K562 (cell line): ENCODE results near the gene OPRL1. TPM values are rescaled to one million over a fixed set of nuclear protein-coding genes. Genes with fewer than 3 reads are reported as not detected.

Experiments used
- CBX5 ChIP-seq: IDR thresholded peaks from 2 replicates; pipeline ENCODE4 v1.6.1; 2014; ENCODE audit warnings: low read depth, borderline replicate concordance
- CCNT2 ChIP-seq: IDR thresholded peaks from 2 replicates; pipeline ENCODE4 v1.6.1; 2011; ENCODE audit warnings: borderline replicate concordance, low read depth, mild to moderate bottlenecking, moderate library complexity, mixed read lengths, low read length; ENCODE audit not compliant: insufficient read length; ENCODE audit errors: extremely low read depth
- CTBP1 ChIP-seq: fragments of 450-650 bp; IDR thresholded peaks from 2 replicates; pipeline ENCODE4 v1.6.1; 2016; ENCODE audit warnings: borderline replicate concordance
- FOXJ2 ChIP-seq: fragments of 200-800 bp; sonication (Bioruptor generic); IDR thresholded peaks from 2 replicates; pipeline ENCODE4 v1.6.1; 2016; ENCODE audit warnings: missing genetic modification characterization, missing compliant biosample characterization
- GTF2F1 ChIP-seq: IDR thresholded peaks from 2 replicates; pipeline ENCODE4 v1.6.1; 2011; ENCODE audit warnings: low read depth, low read length, improper control_type of control experiment
- HNRNPH1 ChIP-seq: fragments of 200-400 bp; formaldehyde crosslinking; optimal IDR thresholded peaks from 2 replicates; pipeline ENCODE3; 2017; ENCODE audit warnings: low read depth, mild to moderate bottlenecking, low read length, moderate library complexity
- JUND ChIP-seq, 2 experiments: IDR thresholded peaks; 2 replicates in 1 of 2; 3 replicates in 1 of 2; pipeline ENCODE4 v1.6.1; 2011; ENCODE audit warnings: borderline replicate concordance in 2 of 2, low read depth in 2 of 2, low read length in 2 of 2, improper control_type of control experiment in 1 of 2, missing biosample characterization in 1 of 2, missing genetic modification characterization in 1 of 2, missing genetic modification reagents in 1 of 2
- MEIS2 ChIP-seq: fragments of 450-650 bp; IDR thresholded peaks from 2 replicates; pipeline ENCODE4 v1.6.1; 2014; ENCODE audit warnings: mild to moderate bottlenecking; ENCODE audit not compliant: partially characterized antibody
- NFIC ChIP-seq: fragments of 450-650 bp; IDR thresholded peaks from 2 replicates; pipeline ENCODE4 v1.6.1; 2017; ENCODE audit warnings: mild to moderate bottlenecking, inconsistent platforms
- RBM17 ChIP-seq: fragments of 200-400 bp; formaldehyde crosslinking; IDR thresholded peaks from 2 replicates; pipeline ENCODE4 v1.6.1; 2017; ENCODE audit warnings: low read depth, mild to moderate bottlenecking, low read length, borderline replicate concordance
- RFX5 ChIP-seq: IDR thresholded peaks from 2 replicates; pipeline ENCODE4 v1.6.1; 2011; ENCODE audit warnings: low read depth, mild to moderate bottlenecking, improper control_type of control experiment, low read length
- SRSF1 ChIP-seq: fragments of 200-400 bp; formaldehyde crosslinking; IDR thresholded peaks from 2 replicates; pipeline ENCODE4 v1.6.1; 2017; ENCODE audit warnings: mild to moderate bottlenecking, low read depth, low read length, moderate library complexity
- polyA plus RNA-seq, 8 experiments: library from polyadenylated mRNA; depleted of rRNA in 4 of 8; stranded (reverse) in 5 of 8; unstranded in 3 of 8; fragments of >200 nt; fragmentation: Nextera tagmentation in 2 of 8; fragmentation: Illumina TruSeq in 1 of 8; extraction: Ambion mirVana in 2 of 8; extraction: Trizol in 1 of 8; gene quantifications; 2 replicates each; pipeline versions ENCODE4 v1.2.1 to v1.2.3, GENCODE V29; 2011 to 2014; ENCODE audit warnings: inconsistent platforms in 1 of 8, missing spikeins in 1 of 8
- total RNA-seq, 7 experiments: library from RNA; depleted of rRNA in 6 of 7; stranded (reverse); fragments of >200 nt in 6 of 7; fragmentation: Illumina TruSeq in 2 of 7; extraction: Trizol in 2 of 7; gene quantifications; 2 replicates each; pipeline versions ENCODE4 v1.2.1 to v1.2.3, GENCODE V29; 2011 to 2021; ENCODE audit warnings: low replicate concordance in 1 of 7
- TF ChIP-seq, protein P1 (sequence below): fragments of 450-650 bp; IDR thresholded peaks from 2 replicates; pipeline ENCODE4 v1.6.1; 2014; ENCODE audit warnings: low read depth, mild to moderate bottlenecking, moderate library complexity, borderline replicate concordance
- TF ChIP-seq, protein P2 (sequence below): sonication (generic); formaldehyde crosslinking; IDR thresholded peaks from 2 replicates; pipeline ENCODE4 v1.8.1; 2023; ENCODE audit warnings: mild to moderate bottlenecking, missing genetic modification reagents, moderate library complexity
- TF ChIP-seq, protein P3 (sequence below): sonication (generic); formaldehyde crosslinking; IDR thresholded peaks from 2 replicates; pipeline ENCODE4 v1.8.1; 2023; ENCODE audit warnings: mild to moderate bottlenecking, missing genetic modification reagents
- TF ChIP-seq, protein P4 (sequence below): fragments of 450-650 bp; formaldehyde crosslinking; IDR thresholded peaks from 2 replicates; pipeline ENCODE4 v1.4.0; 2020; ENCODE audit warnings: mild to moderate bottlenecking, moderate library complexity
- TF ChIP-seq, protein P5 (sequence below), 2 experiments: fragments of 450-650 bp; IDR thresholded peaks; 2 replicates each; pipeline ENCODE4 v1.6.1; 2018; ENCODE audit warnings: mild to moderate bottlenecking in 2 of 2, low read depth in 1 of 2; ENCODE audit not compliant: partially characterized antibody in 2 of 2

The OPRL1 gene
- total and polyA plus RNA-seq, 9 of the 15 experiments (the other 6 are each of a cell fraction or from before 2014, with no cell fraction given): 0.06 to 0.33 (median 0.11) TPM; not detected in 2

DNA sequence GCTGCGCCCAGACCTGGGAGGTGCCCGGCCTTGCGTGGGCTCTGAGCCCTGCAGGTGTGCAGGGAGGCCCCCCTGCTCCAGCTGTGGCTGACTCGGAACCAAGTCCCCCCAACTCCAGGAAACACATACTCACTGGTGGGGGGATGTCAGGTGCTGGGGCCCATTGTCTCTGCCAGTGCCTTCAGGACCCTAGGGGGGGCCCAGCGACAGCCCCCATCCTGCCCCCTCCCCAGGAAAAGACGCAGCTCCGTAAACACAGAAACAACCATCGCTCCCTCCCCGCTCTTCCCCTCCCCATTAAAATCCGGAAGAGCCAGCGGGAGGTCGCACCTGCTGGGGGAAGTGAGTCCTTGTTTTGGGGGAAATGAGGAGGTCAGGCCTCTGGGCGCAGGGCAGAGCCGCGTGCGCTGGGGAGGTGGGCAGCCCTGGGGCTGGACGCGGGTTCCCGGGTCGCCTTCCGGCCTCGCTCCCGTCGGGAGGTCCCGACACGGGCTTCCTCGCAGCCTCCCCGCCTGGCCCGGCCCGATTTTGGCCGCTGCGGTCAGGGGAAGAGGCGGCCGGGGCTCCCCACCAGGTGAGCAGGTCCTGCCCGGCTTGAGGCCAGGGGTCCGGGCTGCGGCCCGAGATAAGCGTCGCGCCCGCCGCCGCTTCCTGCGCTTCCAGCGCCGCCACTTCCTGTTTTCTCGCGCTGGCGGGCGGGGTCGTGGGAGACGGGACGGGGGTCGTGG lies 37.7 kb upstream of the OPRL1 start (continued):
- TF ChIP-seq, protein P1, sequence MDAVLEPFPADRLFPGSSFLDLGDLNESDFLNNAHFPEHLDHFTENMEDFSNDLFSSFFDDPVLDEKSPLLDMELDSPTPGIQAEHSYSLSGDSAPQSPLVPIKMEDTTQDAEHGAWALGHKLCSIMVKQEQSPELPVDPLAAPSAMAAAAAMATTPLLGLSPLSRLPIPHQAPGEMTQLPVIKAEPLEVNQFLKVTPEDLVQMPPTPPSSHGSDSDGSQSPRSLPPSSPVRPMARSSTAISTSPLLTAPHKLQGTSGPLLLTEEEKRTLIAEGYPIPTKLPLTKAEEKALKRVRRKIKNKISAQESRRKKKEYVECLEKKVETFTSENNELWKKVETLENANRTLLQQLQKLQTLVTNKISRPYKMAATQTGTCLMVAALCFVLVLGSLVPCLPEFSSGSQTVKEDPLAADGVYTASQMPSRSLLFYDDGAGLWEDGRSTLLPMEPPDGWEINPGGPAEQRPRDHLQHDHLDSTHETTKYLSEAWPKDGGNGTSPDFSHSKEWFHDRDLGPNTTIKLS: no peak
- TF ChIP-seq CCNT2: peak; percentile 93
- TF ChIP-seq MEIS2: no peak
- TF ChIP-seq, protein P2, sequence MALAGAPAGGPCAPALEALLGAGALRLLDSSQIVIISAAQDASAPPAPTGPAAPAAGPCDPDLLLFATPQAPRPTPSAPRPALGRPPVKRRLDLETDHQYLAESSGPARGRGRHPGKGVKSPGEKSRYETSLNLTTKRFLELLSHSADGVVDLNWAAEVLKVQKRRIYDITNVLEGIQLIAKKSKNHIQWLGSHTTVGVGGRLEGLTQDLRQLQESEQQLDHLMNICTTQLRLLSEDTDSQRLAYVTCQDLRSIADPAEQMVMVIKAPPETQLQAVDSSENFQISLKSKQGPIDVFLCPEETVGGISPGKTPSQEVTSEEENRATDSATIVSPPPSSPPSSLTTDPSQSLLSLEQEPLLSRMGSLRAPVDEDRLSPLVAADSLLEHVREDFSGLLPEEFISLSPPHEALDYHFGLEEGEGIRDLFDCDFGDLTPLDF: no peak
- TF ChIP-seq SRSF1: no peak
- TF ChIP-seq FOXJ2: no peak
- TF ChIP-seq, protein P3, sequence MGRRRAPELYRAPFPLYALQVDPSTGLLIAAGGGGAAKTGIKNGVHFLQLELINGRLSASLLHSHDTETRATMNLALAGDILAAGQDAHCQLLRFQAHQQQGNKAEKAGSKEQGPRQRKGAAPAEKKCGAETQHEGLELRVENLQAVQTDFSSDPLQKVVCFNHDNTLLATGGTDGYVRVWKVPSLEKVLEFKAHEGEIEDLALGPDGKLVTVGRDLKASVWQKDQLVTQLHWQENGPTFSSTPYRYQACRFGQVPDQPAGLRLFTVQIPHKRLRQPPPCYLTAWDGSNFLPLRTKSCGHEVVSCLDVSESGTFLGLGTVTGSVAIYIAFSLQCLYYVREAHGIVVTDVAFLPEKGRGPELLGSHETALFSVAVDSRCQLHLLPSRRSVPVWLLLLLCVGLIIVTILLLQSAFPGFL (CRISPR knock-in tag): no peak
- TF ChIP-seq, protein P4, sequence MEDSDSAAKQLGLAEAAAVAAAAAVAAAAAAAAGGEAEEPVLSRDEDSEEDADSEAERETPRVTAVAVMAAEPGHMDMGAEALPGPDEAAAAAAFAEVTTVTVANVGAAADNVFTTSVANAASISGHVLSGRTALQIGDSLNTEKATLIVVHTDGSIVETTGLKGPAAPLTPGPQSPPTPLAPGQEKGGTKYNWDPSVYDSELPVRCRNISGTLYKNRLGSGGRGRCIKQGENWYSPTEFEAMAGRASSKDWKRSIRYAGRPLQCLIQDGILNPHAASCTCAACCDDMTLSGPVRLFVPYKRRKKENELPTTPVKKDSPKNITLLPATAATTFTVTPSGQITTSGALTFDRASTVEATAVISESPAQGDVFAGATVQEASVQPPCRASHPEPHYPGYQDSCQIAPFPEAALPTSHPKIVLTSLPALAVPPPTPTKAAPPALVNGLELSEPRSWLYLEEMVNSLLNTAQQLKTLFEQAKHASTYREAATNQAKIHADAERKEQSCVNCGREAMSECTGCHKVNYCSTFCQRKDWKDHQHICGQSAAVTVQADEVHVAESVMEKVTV: no peak
- TF ChIP-seq JUND (IDR thresholded peaks at IDR 0.05; ENCODE audit: borderline replicate concordance, low read depth, low read length): no peak
- TF ChIP-seq JUND (tag; IDR thresholded peaks at IDR 0.05; ENCODE audit: borderline replicate concordance, low read depth, low read length): no peak
- TF ChIP-seq HNRNPH1: no peak
- TF ChIP-seq RFX5: no peak
- no peak for TF ChIP-seq GTF2F1
- peak; percentile 93 for TF ChIP-seq CTBP1
- TF ChIP-seq, protein P5, sequence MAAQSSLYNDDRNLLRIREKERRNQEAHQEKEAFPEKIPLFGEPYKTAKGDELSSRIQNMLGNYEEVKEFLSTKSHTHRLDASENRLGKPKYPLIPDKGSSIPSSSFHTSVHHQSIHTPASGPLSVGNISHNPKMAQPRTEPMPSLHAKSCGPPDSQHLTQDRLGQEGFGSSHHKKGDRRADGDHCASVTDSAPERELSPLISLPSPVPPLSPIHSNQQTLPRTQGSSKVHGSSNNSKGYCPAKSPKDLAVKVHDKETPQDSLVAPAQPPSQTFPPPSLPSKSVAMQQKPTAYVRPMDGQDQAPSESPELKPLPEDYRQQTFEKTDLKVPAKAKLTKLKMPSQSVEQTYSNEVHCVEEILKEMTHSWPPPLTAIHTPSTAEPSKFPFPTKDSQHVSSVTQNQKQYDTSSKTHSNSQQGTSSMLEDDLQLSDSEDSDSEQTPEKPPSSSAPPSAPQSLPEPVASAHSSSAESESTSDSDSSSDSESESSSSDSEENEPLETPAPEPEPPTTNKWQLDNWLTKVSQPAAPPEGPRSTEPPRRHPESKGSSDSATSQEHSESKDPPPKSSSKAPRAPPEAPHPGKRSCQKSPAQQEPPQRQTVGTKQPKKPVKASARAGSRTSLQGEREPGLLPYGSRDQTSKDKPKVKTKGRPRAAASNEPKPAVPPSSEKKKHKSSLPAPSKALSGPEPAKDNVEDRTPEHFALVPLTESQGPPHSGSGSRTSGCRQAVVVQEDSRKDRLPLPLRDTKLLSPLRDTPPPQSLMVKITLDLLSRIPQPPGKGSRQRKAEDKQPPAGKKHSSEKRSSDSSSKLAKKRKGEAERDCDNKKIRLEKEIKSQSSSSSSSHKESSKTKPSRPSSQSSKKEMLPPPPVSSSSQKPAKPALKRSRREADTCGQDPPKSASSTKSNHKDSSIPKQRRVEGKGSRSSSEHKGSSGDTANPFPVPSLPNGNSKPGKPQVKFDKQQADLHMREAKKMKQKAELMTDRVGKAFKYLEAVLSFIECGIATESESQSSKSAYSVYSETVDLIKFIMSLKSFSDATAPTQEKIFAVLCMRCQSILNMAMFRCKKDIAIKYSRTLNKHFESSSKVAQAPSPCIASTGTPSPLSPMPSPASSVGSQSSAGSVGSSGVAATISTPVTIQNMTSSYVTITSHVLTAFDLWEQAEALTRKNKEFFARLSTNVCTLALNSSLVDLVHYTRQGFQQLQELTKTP (IDR thresholded peaks at IDR 0.05; ENCODE audit: low read depth in 1 of 2, partially characterized antibody in 2 of 2): no peak
- TF ChIP-seq RBM17: no peak
- no peak for TF ChIP-seq CBX5
- peak; percentile 62 for TF ChIP-seq NFIC
